ENCODE results near the gene ZMIZ1.
"Not testable (repeated sequence)": the region's sequence is repeated elsewhere in the genome, so short reads cannot be mapped to it uniquely, and the experiment has no call there.

Gene ZMIZ1

DNA sequence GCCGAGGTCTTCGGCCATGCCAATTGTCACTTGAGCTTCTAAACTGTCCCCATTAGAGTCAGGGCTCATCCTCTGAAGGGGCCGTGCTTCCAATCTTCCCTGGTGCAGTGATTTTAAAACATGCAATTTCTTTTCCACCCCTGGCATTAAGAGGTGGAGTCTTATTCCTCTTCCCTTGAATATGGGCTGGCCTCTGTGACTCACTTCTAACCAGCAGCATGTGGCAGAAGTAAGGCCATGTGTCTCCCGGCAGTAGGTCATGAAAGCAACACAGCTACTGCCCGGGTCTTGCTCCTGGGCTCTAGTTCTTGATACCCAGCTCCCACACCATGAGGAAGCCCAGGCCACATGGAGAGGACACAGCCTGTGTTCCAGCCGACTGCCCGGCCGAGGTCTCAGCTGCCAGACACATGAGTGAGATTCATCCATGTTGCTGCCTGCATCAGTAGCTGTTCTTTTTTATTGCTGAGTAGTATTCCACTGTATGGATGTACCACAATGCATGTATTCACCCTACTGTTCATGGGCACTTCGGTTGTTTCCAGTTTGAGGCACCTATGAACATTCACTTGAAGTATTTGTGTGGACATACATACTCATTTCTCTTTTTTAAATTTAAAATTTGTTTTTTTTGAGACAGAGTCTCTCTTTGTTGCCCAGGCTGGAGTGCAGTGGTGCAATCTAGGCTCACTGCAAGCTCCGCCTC is 264.0 kb downstream of the ZMIZ1 start:
- not testable (repeated sequence) for DNase-seq

DNA sequence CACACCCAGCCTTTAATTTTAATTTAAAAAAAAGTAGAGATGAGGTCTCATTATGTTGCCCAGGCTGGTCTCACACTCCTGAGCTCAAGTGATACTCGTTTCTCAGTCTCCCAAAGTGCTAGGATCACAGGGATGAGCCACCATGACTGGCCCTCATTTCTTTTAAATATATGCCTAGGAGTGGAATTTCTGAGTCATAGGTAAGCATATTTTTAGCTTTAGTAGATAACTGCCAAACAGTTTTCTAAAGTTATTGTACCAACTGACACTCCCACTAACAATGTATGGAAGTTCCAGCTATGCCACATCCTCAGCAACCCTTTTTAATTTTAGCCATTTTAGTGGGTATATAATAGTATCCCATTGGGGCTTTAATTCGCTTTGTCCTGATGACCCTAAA is 264.7 kb downstream of the ZMIZ1 start:
- no peak for DNase-seq

DNA sequence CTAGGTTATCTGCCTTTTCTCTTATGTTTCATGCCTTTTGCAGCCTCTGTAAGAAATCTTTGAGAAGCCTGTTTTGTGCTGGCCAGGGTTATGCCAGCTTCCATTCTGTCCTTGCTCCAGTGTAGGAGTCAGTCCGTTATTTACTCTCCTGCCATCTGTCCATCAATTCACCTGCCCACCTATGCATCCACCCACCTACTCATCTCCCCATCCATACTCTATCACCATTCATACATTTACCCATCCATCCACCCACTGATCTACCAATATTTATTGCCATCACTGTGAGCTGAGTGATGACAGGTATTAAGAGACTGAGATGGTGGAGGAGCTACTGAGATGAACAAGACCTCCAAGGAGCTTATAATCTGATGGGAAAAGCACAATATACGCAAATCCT is 265.8 kb downstream of the ZMIZ1 start:
- DNase-seq, result no peak

DNA sequence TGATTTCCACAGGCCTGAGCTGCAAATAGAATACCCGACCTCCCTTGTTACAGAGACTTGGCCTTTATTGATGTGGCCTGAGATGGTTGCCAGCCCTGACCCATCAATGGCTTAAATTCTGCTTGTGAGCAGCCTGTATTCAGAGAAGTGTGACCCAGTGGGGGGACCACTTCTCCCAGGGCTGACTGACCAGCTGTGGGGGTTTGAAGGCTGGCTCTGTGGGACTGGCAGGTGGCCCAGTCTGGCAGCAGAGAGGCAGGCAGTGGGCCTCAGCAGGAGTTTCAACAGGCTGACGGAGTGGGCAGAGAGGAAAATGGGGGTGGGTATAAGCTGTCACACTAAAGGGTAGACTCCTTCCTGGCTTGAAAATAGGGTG is 266.3 kb downstream of the ZMIZ1 start:
- no peak for DNase-seq

DNA sequence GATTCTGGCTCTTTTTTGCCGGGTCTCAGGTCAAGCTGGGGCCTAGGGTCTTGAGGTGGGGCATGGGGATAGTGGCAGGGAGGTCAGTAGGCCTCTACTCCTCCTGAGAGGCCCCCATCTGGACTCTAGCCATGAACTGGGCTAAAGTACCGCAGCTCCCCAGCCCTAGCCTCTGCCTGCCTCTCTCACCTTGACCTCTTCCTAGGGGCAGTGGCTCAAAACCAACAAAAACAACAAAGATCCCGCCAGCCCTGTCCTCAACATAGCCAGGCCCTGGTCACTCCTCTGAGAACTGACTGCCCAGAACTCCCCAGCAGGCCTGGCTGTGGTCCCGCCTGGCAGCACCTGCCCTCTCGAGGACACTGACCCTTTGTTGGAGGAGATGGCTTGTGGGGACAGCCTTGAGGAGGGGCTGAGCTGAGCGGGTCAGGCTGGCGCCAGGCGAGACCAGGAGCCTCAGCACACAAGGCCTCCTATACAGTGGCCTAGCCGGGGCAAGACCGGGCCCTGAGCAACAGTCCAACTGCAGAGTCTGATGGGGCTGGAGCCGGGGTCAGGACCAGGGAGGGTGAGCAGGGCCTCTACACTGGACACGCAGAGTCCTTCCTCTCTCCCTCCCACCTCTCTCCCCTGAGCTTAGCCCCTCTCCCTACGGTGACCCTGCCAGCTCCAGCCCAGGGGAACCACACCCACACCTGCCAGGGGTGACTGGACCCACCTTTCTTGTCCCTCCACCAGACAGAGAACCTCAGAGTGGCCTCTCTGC is 266.9 kb downstream of the ZMIZ1 start:
- DNase-seq, result no peak

DNA sequence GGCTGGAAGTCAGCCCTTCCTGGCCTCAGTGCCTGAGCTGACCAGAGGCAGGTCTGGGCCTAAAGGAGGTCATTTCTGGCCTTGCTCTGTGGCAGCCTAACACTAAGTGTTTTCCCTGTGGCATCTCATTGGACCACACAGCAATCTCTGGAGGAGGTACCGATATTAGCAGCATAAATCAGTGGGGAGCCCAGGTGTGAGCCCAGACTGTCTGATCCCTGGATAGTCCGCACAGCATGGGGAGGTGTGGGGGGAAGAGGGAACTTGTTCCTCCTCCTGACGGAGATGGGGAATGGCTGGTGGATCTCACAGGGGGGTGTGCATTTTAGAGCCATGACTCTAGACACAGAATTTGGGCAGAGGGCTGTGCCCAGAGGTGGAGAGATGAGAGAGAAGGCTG is 267.5 kb downstream of the ZMIZ1 start:
- DNase-seq, result no peak

DNA sequence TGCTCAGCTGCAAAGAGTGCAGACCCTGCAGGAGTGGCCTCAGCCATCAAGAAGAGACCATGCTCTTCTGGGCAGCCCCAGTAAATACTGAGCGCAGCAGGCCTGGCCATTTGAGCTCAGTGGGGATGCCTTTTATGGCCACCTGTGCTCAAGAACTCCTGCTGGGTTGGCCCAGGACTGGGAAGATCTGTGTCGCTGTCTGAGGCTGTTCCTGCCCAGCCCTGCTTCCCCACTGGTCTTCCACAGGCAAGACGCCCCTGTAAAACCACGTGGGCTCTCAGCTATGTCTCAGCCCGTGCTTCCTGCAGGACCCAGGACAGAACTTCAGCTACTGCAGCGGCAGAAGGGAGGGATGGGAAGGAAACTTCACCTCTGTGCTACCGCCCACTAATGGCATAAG is 268.0 kb downstream of the ZMIZ1 start:
- no peak for DNase-seq

DNA sequence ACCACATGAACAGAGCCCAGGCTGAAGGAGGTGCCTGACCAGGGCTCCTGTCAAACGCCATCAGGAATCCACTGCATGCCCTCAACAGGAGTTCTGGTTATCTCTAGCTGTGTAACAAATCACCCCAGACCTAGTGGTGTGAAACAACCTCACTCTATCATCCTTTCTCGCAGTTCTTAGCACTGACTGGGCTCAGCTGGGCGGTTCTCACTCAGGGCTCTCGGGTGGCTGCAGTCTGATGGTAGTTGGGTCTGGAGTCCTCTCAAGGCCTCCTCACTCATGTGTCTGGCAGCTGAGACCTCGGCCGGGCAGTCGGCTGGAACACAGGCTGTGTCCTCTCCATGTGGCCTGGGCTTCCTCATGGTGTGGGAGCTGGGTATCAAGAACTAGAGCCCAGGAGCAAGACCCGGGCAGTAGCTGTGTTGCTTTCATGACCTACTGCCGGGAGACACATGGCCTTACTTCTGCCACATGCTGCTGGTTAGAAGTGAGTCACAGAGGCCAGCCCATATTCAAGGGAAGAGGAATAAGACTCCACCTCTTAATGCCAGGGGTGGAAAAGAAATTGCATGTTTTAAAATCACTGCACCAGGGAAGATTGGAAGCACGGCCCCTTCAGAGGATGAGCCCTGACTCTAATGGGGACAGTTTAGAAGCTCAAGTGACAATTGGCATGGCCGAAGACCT is 269.2 kb downstream of the ZMIZ1 start:
- not testable (repeated sequence) for DNase-seq

DNA sequence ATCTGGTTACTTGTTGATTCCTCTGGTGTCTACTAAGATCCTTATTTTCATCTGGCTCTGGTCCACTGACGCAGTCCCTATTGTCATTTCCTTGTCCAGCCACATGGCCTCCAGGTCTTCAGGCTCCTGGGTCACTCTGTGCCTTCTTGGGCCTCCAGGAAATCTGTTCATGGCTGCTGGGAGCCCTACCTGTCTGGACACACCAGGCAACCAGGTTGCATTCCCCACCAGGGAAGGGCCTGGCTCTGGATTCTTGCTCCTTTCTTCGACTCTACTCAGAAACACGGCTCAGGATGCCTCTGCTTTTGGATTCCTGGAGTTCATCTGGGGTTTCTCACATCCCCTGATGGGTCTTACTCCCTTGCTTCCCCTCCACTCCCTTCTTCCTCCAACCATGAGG is 270.5 kb downstream of the ZMIZ1 start:
- no peak for DNase-seq

DNA sequence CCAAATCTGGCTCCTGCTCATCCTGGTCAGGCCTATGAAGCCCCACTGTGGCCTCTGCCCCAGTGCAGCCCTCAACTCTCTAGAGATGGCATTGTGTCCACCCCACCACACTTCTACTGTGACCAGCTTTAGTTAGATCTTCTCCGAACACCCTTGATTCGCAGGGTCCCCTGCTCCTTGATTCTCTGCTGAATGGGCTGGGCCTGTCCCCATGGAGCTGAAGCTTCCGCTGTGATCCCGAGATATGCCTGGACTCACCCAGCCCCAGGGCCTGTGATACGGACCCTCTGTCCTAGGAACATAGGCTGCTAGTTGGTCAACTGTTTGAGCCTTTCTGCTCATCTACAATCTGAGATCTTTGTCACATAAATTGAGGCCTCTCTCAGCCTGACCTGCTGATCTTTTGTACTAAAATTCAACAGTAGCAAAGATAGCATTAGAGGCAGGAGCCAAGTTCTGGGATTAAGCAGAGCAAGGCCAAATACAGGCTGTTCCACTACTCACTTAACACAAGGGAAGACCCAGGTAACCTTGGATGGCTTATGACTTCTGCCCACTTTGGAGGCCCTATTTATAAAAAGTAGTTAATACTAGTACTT is 272.0 kb downstream of the ZMIZ1 start:
- DNase-seq, result no peak

DNA sequence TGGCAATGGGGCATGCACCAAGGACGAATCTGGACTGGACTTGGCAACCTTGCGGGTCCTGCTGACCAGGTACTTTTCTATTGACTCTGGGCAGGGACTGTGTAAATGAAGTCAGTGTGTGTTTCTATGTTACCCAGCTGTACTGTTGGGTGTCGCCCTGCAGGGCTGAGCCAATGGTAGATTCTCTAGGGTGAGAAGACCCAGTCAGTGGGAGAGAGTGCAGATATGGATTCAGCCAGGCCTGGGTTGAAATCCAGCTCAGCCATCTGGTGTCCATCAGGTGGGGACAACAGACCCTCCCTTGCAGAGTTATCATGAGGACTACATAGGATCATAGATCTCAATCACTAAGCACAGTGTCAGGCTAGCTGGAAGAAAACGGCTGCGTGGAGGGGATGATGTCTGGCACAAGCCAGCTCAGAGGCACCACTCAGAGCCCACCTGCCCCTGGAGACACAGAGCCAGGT is 273.6 kb downstream of the ZMIZ1 start:
- no peak for DNase-seq

DNA sequence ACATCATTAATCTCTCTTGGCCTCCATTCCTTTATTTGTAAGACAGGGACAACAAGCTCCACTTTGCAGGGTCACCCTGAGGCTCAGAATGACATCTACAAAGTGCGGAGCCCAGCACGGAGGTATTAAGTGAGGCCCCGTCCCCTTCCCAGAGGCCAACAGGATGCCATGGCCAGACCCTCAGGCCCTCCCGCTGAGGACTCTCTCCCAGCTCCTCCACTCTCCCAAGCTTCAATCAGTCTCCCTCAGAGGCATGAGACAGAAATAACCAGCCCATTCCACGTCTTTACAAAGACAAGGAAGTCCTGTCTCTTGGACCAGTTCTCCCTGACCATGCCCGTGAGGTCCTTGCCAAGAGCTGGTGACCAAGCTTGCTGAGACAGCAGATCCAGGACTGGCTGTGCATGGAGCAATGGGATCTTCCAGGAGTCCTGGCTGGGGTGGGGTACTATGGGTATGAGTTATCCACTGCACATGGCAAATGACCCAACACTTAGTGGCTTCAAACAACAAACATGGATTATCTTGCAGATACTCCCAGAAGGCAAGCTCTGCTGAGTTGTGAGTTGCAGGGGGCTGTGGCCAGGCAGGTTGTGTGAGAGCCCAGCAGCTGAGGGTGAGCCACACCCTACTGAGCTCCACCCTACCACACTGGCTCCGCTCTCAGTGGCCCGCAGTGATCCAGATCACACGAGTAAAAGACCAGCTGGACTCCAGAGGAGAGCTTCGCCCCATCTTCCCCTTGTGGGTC is 274.2 kb downstream of the ZMIZ1 start:
- no peak for DNase-seq

DNA sequence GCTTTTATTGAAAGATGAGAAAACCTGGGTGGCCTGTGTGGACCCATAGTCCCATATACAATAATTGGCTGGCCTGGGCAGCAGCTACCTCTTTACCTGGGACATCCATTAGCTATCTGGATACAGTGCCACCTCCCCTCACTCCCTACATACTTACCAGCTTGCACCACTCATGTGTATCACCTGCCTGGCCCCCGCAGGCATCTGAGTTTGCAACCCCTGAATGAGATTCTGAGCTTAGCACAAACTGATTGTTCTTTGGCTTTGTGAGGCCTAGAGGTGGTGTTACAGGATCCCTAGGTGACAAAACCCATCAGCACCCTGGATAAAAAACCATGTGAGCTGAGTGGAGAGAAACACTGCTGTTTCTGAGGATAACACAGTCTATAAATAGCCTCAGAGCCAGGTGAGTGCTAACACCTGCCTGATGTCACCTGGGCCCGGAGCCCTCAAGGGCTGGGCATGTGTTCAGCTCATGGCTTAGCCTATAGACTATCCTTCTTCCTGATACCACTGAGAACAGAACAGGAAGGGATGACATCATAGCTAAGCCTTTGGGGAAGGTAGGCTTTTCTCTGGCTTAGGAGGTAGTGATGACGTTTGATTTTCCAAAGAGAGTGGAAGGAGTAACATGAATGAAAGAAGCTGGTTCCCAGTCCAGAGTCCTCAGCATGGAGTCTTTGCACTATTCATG is 275.9 kb downstream of the ZMIZ1 start:
- DNase-seq, result no peak

DNA sequence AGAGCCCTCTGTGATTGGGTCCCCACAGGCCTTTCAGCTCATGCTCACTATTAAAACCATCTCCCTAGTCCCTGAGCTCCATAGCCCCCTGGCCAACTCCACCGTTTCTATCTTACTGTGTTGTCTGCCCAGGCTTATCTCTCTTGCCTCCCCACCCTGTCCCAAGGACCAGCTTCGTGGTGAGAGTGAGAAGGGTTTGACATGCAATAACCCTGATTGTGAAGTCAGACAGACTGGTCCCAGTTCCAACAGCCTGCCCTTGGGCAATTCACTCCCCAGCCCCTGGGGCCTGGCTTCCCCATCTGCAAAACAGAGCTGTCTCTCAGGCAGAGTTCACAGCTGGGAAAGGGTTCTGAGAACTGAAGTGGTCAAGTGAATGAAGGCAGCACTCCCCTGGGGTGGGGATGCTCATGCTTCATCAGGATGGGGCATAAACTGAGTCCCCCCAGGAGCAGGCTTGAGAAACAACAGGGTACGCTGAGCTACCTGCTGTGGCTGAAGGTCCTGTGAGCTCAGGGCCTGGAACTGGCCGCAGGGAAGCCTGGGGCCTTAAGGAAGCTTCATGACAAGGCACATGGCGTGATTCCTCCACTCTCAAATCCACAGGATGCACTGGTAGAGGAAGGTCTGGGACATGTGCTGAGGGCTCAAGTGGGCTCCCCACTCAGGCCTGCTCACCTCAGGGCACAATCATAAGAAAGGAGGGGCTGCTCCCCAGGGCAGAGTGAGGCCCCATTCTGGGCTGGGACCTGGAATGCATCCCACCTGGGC is 276.7 kb downstream of the ZMIZ1 start:
- DNase-seq, result no peak

DNA sequence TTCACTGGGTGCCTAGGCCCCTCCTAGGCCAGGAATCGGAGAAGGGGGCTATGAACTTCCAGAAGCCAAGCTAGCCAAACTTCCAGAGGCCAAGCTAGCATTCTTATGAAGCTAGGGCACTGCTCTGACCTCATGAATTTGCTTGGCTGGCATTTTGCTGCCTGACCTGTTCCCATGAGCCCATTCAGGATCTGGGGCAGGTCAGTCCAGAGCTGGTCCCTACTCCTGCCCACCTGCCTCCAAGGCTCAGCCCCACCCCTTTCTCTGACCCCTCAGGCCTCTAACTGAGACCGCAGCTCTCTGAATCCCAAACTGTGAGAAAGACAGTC is 277.2 kb downstream of the ZMIZ1 start:
- DNase-seq, result no peak

DNA sequence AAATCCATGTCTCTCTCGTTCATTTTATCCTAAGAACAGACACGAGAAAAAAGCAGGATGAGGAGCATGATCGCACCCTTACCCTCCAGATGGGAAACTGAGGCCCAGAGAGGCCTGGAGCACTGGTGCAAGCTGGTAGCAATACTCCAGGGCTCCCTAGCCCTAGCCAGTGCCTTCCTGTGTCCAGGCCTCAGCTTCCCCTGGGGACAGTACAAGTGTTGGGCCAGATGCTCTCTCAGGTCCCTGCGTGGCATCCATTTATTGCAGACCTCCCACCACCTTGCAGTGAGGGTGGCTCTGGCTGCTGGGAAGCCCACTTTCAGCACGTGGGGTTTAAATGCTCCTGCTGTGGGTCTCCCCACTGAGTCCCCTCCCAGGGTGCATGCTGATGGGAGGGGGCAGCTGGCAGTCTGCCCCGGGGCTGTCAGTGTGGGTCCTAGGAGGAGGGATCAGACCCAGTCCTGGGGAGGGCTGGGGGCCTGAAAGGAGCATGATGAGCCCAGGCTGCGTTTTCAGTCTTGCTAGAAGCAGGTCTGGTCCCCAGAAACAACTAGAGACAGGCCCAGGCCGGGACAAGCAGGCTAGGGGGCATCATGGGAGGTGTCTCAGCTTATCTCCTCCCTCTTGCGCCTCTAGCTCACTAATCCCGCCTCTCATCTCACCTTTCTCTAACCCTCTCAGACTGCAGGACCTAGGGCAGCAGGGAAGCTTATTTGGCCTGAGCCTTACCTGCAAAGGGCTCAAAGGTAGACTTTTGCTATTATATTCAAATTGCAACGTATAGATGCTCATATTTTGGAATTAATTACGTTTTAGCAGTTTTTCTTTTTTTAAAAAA is 277.8 kb downstream of the ZMIZ1 start:
- no peak for DNase-seq

DNA sequence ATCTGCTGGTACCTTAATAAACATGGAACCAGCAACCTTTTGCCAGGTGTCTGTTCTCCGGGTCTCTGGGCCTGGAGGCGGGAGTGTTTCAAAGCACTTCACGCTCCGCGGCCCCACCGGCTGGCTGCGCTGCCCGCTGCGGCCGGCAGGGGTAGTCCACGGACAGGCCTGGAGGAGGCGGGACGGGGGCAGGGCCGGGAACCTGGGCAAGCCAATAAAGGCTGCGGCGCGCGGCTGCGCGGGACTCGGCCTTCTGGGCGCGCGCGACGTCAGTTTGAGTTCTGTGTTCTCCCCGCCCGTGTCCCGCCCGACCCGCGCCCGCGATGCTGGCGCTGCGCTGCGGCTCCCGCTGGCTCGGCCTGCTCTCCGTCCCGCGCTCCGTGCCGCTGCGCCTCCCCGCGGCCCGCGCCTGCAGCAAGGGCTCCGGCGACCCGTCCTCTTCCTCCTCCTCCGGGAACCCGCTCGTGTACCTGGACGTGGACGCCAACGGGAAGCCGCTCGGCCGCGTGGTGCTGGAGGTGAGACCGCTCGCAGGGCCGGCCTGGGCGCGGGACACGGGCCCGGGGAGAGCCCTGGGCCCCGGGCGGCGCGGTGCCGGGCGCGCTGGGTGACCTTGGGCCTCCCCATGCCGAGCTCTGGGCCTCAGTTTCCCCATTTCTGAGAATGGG is 278.6 kb downstream of the ZMIZ1 start, which contains the start of gene PPIF:
PPIF (plus strand) TSS at position 244 of the 668 bp plus-strand sequence; CDS start at position 324, 80 bp downstream.
- peak; percentile 88 for DNase-seq

DNA sequence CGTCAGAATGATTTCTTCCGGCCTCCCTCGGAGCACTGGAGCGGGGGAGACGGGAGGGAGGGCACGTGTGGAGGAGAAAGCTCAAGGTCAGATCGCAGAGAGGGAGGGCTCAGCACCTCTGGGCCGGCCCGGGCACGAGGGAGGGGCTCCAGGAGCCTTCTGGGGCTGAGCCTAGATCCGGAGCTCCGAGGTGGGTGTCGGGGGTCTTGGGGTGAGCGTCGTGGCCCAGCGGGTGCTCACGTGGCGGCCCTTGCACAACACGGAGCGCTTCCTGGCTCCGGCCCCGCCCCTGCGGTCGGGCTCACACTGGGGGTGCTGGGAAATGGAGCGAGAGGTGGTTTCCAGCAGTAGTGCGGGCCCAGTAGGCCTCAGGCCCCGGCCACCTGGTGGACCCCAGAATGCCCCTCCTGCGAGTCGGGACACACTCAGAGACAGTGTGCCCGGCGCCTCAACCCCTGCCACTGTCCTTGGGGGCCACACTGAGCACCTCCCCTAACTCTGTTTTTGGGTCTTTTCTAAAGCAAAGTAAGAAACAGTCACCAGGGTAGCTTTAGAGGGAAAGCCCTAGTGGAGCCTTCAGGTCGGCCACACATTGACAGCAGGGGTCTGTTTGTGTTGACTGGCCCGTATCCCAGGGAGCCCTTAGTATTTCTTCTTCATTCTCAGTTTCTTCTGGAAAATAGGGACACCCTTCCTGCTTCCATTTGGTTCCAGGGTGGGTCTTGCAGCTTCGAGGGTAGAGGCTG is 279.3 kb downstream of the ZMIZ1 start:
- DNase-seq, result peak; percentile 70

DNA sequence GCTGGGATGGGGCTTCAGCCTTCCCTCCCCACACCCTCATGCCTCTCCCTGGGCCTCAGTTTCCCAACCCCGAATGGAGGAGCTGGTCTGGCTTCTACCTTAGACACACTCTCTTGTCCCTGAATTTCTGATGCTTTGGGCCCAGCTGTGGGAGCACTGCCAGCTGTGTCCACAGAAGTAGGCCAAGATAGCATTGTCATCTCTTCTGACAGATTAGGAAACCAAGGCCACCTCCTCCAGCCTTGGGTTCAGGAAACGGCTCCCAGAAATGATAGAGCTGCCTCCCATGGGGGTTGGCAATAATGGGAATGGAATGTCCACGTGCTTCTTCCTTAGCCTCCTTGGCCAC is 279.8 kb downstream of the ZMIZ1 start:
- DNase-seq, result no peak
